PFSK-1 (cell line): ENCODE data around the gene PAQR7.

Experiments
- FOXP2 ChIP-seq: optimal IDR thresholded peaks from 2 replicates; pipeline ENCODE3; 2011; ENCODE audit warnings: borderline replicate concordance, control low read depth, inconsistent platforms; ENCODE audit not compliant: insufficient read depth; ENCODE audit errors: extremely low read length, extremely low read depth
- POLR2AphosphoS5 ChIP-seq: IDR thresholded peaks from 2 replicates; pipeline ENCODE4 v1.6.1; 2012; ENCODE audit warnings: low read depth, mild to moderate bottlenecking, control low read depth, low read length, moderate library complexity
- SIN3A ChIP-seq: IDR thresholded peaks from 2 replicates; pipeline ENCODE4 v1.6.1; 2012; ENCODE audit warnings: mild to moderate bottlenecking, low read length, moderate library complexity, borderline replicate concordance; ENCODE audit not compliant: insufficient read depth
- TAF1 ChIP-seq: IDR thresholded peaks from 2 replicates; pipeline ENCODE4 v1.6.1; 2012; ENCODE audit warnings: low read length, control low read depth, borderline replicate concordance; ENCODE audit not compliant: insufficient read depth
- TF ChIP-seq, protein P1 (sequence below), 2 experiments: IDR thresholded peaks; 2 replicates each; pipeline versions ENCODE4 v1.6.1 to v1.8.0; 2011 to 2012; ENCODE audit warnings: low read depth in 2 of 2, low read length in 2 of 2, control low read depth in 1 of 2, inconsistent platforms in 1 of 2, mild to moderate bottlenecking in 1 of 2, moderate library complexity in 1 of 2; ENCODE audit not compliant: insufficient read depth in 1 of 2

The PAQR7 gene

GRCh38 chr1:25862785-25863485 is 12.6 kb downstream of the PAQR7 start:
- TF ChIP-seq SIN3A (no peak), TAF1 (no peak), POLR2AphosphoS5 (no peak), FOXP2 (no peak)
- TF ChIP-seq, protein P1, sequence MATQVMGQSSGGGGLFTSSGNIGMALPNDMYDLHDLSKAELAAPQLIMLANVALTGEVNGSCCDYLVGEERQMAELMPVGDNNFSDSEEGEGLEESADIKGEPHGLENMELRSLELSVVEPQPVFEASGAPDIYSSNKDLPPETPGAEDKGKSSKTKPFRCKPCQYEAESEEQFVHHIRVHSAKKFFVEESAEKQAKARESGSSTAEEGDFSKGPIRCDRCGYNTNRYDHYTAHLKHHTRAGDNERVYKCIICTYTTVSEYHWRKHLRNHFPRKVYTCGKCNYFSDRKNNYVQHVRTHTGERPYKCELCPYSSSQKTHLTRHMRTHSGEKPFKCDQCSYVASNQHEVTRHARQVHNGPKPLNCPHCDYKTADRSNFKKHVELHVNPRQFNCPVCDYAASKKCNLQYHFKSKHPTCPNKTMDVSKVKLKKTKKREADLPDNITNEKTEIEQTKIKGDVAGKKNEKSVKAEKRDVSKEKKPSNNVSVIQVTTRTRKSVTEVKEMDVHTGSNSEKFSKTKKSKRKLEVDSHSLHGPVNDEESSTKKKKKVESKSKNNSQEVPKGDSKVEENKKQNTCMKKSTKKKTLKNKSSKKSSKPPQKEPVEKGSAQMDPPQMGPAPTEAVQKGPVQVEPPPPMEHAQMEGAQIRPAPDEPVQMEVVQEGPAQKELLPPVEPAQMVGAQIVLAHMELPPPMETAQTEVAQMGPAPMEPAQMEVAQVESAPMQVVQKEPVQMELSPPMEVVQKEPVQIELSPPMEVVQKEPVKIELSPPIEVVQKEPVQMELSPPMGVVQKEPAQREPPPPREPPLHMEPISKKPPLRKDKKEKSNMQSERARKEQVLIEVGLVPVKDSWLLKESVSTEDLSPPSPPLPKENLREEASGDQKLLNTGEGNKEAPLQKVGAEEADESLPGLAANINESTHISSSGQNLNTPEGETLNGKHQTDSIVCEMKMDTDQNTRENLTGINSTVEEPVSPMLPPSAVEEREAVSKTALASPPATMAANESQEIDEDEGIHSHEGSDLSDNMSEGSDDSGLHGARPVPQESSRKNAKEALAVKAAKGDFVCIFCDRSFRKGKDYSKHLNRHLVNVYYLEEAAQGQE (IDR thresholded peaks at IDR 0.05; ENCODE audit: insufficient read depth in 1 of 2, low read depth in 2 of 2, low read length in 2 of 2) = no peak

DNA sequence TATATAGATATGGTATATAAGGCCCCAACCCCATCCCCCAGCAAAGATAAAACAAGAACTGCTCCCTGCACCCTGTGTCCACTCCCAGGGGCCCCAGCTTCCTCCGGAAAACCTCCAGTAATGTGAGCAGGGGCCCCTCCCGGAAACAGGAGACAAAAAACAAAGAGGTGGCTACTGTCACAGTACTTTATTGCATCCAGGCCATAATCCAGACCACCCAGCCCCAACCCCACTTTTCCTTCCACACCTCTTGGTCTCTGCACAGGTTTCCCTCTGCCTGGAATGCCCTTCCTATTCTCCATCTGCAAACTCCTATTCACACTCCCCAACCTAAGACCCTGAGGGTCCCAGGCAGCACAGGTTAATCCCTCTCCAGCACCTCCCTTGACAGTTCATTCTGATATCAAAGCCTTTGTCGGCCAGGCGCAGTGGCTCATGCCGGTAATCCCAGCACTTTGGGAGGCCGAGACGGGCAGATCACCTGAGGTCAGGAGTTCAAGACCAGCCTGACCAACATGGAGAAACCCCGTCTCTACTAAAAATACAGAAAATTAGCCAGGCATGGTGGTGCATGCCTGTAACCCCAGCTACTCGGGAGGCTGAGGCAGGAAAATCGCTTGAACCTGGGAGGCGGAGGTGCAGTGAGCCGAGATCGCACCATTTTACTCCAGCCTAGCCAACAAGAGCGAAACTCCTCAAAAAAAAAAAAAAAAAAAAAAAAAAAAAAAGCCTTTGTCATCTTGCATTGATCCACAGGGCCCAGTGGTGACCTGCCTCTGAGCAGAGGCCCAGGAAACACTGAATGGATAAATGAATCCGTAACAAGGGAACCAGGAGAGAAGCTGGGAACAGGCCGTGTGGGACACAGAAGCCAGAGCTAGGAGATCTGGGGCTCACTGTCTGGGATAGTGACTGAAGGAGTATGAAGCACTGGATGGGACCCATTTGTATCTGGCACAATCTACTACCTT is 13.9 kb downstream of the PAQR7 start:
- TF ChIP-seq SIN3A (no peak), TAF1 (no peak), POLR2AphosphoS5 (no peak), FOXP2 (no peak)
- TF ChIP-seq, protein P1 (IDR thresholded peaks at IDR 0.05; ENCODE audit: insufficient read depth in 1 of 2, low read depth in 2 of 2, low read length in 2 of 2) = no peak

- TF ChIP-seq TAF1 (peak; percentile 73; the same call in 1 of the 2 replicates), FOXP2 (peak; percentile 36), SIN3A (no peak; the same call in 1 of the 2 replicates), POLR2AphosphoS5 (peak; percentile 90)
- TF ChIP-seq, protein P1 (IDR thresholded peaks at IDR 0.05; ENCODE audit: insufficient read depth in 1 of 2, low read depth in 2 of 2, low read length in 2 of 2) = no peak
Measured at GRCh38 chr1:25858906-25859789, 16.4 kb downstream of the PAQR7 start, which contains the start of gene AUNIP. TSS of gene AUNIP (minus strand) at chr1:25859457. CDS start at chr1:25859357, 100 bp downstream.

DNA sequence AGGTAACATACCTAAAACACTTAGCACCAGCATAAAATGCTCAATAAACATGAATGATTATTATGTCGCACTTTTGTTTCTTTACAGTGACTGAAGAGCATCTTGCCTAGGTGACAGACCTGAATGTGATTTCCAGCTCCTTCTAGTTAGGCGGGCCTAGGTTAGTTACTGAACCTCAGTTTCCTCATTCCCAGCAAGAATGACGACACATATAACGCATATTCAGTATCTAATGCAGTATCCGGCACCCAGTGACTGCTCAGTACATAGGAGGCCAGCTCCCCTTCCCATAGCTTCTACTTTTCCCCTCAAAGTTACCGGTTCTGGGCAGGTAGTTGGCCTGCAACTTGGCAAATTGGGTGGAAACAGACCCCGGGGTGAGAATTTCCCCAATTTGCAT is 17.0 kb downstream of the PAQR7 start:
- TF ChIP-seq POLR2AphosphoS5 (no peak), FOXP2 (no peak), TAF1 (no peak), SIN3A (no peak)
- TF ChIP-seq, protein P1 (IDR thresholded peaks at IDR 0.05; ENCODE audit: insufficient read depth in 1 of 2, low read depth in 2 of 2, low read length in 2 of 2) = no peak
